IPS DF 19.7 (cell line): ENCODE data around the gene PTPN9.
A peak's percentile ranks its signal among the peaks of the same experiment; 100 is the strongest.
"Not testable (repeated sequence)": the region's sequence is repeated elsewhere in the genome, so short reads cannot be mapped to it uniquely, and the experiment has no call there.

ENCODE experiments used
- DNase-seq: peaks from one replicate; pipeline ENCODE4 v3.0.0-alpha.2; 2013; ENCODE audit warnings: low read depth, low spot score

PTPN9 gene

GRCh38 chr15:75532413-75533250, 46.5 kb downstream of the PTPN9 start:
- peak; percentile 42 for DNase-seq

DNA sequence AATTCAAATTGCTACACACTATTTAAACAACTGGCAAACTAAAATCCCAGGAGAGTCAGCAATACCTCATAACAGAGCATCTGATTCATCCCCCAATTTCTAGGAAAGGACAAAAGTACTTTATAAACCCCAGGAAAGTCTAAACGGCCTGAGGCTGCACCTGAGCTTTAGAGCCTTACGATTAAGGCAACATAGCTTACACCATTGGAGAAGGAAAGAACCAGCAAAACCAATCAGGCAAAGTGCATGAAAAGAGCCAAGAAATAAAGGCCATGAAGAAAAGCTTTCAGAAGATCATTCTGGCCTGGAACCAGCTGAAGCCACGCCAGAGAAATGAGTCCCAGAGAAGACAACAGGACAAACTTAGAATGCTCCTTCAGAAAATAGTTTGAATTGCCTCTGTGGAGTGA, 48.1 kb downstream of the PTPN9 start:
- DNase-seq, result no peak

DNA sequence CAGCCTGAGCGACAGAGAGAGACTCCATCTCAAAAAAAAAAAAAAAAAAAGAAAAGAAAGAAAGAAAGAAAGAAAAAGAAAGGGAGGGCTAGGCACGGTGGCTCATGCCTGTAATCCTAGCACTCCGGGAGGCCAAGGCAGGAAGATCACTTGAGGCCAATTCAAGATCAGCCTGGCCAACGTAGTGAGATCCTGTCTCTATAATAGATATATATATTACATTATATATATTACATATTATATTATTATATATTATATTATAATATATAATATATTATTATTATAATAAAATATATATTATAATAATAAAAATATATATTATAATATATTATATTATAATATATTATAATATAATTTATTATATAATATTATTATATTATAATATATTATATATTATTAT, 48.9 kb downstream of the PTPN9 start:
- DNase-seq, result no peak

- not testable (repeated sequence) for DNase-seq
These were observed 53.4 kb downstream of the PTPN9 start for GRCh38 chr15:75525756-75526155.

DNA sequence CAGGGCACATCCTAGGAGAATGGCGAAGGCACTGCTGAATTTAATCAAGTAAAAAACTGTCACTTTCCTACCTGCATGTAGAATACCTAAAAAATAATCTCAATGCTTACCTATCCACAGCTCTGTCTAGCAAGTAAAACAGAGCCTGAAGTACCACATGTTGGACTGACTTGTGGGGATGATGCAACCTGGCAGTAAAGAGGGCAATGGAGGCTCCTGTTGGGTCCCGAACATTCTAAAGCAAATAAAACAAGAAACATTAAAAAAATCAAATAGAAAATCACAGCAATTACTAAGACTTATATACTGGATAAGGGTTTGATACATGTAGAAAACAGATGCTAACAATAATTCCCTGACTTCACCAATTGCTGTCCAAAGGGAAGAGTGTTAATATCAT, 56.1 kb downstream of the PTPN9 start:
- DNase-seq, result no peak

DNA sequence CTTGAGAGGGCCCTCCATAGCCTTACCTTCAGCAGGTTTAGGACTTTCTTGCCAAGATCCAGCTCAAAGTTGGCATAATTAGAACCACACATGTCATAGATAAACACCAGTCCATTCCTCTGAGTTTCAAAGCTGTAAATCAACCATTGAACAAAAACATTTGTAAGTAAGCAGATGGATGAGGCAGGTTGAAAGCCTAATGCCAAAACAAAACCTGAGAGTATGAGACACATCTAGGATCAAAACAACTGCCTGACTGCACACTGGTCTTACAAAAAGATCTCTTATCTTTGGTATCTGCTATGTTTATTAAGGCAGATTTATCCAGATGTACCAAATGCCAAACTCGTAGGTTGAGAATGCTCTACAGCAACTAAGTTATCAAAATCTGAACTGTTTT, 61.9 kb downstream of the PTPN9 start:
- DNase-seq, result no peak

- DNase-seq, result no peak
These were observed 70.1 kb downstream of the PTPN9 start for GRCh38 chr15:75508840-75509532.

- DNase-seq, result no peak
These were observed 76.8 kb downstream of the PTPN9 start for GRCh38 chr15:75502360-75502759.

GRCh38 chr15:75493732-75494131, 85.4 kb downstream of the PTPN9 start:
- no peak for DNase-seq

DNA sequence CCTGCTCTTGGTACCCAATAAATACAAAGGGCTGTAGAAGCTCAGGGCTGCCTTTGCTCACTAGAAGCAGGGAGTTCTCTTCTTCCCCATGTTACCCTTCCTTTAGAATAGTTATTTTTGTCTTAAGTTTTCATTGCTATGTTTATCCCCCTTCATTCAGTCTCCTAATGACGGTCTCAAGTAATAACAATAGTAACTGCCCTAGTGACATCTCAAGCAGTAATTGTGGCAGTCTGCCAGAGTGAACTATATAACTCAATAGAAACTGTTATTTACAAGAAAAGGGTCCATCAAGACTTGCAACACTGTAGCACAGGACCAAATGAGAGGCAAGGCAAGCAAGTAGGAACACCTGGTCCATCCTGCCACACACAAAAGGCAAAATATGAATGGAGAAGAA, 95.2 kb downstream of the PTPN9 start:
- no peak for DNase-seq

- not testable (repeated sequence) for DNase-seq
These were observed 95.6 kb downstream of the PTPN9 start for GRCh38 chr15:75483556-75483955.

- DNase-seq, result no peak
These were observed 96.0 kb downstream of the PTPN9 start for GRCh38 chr15:75483106-75483505.

DNA sequence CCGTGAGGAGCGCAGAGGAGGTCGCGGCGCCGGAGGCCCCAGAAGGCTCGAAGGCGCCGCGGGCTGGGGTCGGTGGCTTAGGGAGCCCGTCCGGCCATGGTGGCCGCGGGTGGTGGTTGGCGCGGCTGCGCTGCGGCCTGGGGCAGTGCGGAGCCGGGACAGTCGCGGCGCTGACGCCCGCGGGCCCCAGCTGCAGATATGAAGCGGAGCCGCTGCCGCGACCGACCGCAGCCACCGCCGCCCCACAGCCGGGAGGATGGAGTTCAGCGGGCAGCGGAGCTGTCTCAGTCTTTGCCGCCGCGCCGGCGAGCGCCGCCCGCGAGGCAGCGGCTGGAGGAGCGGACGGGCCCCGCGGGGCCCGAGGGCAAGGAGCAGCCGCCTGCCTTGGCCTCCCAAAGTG, 98.7 kb downstream of the PTPN9 start:
- DNase-seq, result not testable (repeated sequence)

DNA sequence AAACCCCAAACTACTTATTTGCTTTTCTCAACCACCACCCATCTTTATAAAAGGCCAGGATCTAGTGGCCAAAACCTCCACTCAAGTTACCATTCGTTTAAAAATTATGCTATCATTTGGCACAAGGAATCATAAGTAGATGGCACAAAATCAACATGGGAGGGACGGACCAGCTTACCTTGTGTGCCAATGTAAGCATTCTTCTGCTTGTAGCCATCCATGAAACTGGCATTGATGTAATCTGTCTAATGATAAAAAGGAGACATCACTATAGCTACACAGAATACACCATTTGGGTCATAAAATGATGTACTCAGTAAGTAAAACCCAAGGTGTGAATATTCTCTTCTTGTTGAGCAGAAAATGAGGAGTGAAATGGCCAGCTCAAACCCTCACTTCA, 99.4 kb downstream of the PTPN9 start:
- DNase-seq, result no peak

- DNase-seq, result not testable (repeated sequence)
These were observed 102.0 kb downstream of the PTPN9 start for GRCh38 chr15:75477094-75477493.

DNA sequence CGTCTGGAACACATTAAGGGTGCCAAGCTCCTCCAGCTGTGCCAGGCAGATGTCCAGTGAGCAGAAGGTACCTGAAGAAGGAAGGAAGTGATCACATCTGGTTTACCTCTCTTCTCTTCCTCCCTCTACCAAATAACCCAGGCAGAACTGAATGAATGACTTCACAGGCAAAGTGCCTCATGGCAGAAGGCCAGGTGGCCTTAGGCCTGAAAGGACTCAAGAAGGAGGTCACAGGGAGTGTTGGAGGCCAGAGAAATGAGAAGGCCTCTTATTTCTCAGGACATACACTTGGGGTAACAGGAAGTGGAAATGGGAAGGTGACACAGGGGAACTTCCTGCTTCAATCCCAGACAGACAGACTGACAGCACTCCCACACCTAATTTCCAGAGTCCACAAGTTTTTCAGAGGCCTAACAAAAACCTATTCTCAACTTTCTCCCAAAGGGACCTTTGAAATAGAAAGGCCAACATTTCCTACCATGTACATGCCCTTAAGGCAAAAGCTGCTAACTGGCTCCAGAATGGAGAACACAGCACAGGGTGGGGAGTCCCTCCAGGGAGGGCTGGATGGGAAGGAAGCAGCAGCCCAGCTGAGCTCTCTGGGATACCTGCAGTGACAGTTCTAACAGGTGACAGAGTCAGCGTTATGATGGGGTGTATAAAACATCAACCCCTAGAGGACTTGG, 110.1 kb downstream of the PTPN9 start:
- no peak for DNase-seq

DNA sequence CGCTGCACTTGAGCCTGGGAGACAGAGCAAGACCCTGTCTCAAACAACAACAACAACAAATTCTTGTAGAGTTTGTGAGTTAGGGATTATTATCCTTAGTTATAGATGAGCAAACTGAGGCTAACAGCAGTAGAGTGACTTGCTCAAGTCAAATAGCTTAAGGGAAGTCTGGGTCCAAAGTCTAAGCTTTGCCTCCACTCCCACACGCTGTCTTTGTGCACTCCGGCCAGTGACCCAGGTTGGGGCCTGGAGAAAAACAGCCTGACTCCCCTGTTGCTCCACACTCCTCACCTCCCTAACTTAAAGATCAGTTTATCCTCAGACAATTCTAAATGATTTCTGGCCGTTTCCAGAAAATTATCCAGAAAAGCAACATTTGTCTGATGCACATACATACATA, 118.5 kb downstream of the PTPN9 start:
- DNase-seq, result no peak

DNA sequence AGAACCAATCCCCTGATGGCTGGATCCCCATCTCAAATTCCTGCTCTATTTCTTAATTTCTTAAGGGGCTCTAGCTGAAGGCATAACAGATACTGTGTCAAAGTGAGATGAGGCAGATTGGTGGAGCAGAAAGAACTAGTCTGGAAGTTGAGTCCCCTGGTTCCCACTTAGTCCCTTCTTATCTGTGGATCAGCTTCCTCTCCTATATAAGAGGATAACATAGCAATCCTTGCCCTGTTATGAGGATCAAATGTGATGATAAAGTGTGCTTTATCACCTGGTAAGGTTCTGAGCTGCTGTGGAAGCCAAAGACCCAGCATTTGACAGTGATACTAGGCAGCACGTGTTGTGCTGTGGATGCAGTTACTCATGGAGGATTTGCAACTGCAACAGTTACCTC, 119.5 kb downstream of the PTPN9 start:
- DNase-seq, result no peak

DNA sequence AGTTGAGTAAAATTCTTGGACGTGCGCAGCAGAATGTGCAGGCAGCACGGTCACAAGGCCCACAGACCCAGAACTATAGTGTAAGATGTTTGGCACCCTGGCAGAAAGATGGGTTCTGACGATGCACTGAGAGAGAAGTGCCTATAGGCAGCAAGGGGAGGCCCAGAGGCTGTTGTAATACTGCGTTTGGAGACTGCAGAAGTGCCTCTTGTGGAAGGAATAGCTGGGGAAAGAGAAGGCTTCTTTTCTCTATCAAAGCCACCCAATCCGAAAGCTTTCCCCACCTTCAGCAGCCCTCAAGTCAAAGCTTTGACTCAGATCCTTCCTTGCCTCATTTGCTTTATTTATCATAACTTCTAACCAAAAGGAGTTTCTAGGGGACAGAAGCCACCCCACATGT, 122.4 kb downstream of the PTPN9 start:
- DNase-seq, result no peak

DNA sequence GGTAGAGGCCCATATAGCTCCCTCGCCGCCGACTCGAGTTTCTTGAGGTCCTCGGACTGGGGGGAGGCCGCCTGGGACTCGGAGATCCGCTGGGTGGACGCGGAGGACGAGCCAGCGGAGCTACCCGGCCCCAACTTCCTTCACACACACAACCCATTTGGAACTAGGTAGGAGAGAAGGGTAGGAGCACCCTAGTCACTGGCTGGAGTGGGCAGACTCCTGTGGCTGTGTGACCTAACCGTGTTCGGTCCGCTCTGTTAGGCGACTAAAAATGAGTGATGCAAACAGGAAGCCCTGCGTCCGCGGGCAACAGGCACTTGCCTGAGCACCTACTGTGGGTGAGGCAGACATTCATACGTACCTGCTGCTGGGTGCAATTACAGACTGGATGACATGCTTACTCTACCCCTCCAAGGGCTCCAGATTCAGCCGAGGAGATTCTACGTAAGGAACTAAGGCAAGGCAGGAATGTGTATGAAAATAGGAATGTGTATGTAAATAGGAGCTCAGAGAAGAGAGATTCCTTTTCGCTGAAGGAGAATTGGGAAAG, 123.1 kb downstream of the PTPN9 start:
- no peak for DNase-seq

DNA sequence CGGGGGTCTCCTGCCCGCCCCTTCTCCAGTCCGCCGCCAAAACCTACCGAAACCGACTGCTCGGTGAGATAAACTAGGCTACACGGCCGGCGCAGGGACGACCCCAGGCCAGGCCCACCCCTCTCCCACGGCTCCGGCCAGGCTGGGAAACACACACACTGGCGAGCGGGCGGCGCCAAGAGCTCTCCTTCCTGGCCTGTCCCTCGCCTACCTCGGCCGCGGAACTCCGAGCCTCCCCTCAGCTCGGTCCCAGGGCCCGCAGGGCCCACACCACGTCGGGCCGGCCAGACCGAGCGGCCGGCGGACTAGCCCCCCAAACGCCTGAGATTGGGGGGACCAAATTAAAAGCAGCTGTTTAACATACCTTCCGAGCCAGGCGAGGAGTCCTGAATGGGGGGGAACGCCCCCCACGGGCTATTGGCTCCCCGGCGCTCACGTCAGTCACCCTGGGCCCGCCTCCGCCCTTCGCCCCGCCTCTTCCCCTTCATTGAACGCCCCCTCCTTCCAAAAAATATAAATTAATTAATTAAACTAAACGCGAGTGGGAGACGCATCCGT, 123.6 kb downstream of the PTPN9 start:
- DNase-seq, result no peak
